HL-60 (cell line): ENCODE measurements around the gene BHLHE40.

Source experiments
- DNase-seq, 2 experiments: peaks; one replicate each; pipeline ENCODE4 v3.0.0-alpha.2; 2010 to 2020; ENCODE audit warnings: low read depth in 1 of 2, low spot score in 1 of 2
- H3K27ac ChIP-seq: fragments of 250-450 bp; sonication (Bioruptor Pico); replicated peaks from 2 replicates; pipeline ENCODE4 v1.5.1; 2020; ENCODE audit warnings: mild to moderate bottlenecking, moderate library complexity
- H3K27me3 ChIP-seq: fragments of 250-450 bp; sonication (Bioruptor Pico); 2 replicates; pipeline ENCODE4 v1.5.1; 2021; ENCODE audit warnings: mild to moderate bottlenecking, moderate library complexity; ENCODE audit not compliant: insufficient read depth, poor library complexity, severe bottlenecking
- H3K4me3 ChIP-seq: replicated peaks from 2 replicates; pipeline ENCODE4 v1.5.1; 2011; ENCODE audit warnings: mild to moderate bottlenecking, control low read depth, low read length; ENCODE audit not compliant: insufficient read depth
- CTCF ChIP-seq: IDR thresholded peaks from one replicate; pipeline ENCODE4 v1.5.1; 2011; ENCODE audit warnings: low read length, control low read depth, inconsistent platforms; ENCODE audit not compliant: insufficient read depth
- GABPA ChIP-seq: IDR thresholded peaks from 2 replicates; pipeline ENCODE4 v1.6.1; 2012; ENCODE audit warnings: low read depth
- POLR2AphosphoS5 ChIP-seq: IDR thresholded peaks from 2 replicates; pipeline ENCODE4 v1.6.1; 2012; ENCODE audit warnings: low read depth
- SPI1 ChIP-seq: IDR thresholded peaks from 2 replicates; pipeline ENCODE4 v1.6.1; 2012; ENCODE audit warnings: low read depth, mild to moderate bottlenecking, borderline replicate concordance
- TF ChIP-seq, protein P1 (sequence below): IDR thresholded peaks from 2 replicates; pipeline ENCODE4 v1.6.1; 2012; ENCODE audit warnings: low read depth; ENCODE audit not compliant: insufficient replicate concordance

Gene BHLHE40

DNA sequence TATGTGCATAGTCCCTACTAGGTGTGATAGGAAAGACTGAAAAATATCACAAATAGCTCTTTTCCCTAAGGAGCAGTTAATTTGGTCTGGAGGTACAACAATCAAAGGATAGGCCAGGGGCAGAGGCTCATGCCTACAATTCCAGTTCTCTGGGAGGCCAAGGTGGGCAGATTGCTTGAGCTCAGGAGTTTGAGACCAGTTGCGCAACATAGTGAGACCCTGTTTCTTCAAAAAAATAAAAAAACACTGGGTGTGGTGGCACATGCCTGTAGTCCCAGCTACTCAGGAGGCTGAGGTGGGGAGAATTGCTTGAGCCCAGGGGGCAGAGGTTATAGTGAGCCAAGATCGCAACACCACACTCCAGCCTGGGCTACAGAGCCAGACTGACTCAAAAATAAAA, 30.2 kb upstream of the BHLHE40 start:
- no peaks in the 10 kb centered on the region for H3K27me3 ChIP-seq
- H3K27ac ChIP-seq = no peak overlapping the region
- no peak for DNase-seq
- no peak overlapping the region for H3K4me3 ChIP-seq
- TF ChIP-seq POLR2AphosphoS5 (no peak), SPI1 (no peak), CTCF (no peak), GABPA (no peak)
- TF ChIP-seq, protein P1, sequence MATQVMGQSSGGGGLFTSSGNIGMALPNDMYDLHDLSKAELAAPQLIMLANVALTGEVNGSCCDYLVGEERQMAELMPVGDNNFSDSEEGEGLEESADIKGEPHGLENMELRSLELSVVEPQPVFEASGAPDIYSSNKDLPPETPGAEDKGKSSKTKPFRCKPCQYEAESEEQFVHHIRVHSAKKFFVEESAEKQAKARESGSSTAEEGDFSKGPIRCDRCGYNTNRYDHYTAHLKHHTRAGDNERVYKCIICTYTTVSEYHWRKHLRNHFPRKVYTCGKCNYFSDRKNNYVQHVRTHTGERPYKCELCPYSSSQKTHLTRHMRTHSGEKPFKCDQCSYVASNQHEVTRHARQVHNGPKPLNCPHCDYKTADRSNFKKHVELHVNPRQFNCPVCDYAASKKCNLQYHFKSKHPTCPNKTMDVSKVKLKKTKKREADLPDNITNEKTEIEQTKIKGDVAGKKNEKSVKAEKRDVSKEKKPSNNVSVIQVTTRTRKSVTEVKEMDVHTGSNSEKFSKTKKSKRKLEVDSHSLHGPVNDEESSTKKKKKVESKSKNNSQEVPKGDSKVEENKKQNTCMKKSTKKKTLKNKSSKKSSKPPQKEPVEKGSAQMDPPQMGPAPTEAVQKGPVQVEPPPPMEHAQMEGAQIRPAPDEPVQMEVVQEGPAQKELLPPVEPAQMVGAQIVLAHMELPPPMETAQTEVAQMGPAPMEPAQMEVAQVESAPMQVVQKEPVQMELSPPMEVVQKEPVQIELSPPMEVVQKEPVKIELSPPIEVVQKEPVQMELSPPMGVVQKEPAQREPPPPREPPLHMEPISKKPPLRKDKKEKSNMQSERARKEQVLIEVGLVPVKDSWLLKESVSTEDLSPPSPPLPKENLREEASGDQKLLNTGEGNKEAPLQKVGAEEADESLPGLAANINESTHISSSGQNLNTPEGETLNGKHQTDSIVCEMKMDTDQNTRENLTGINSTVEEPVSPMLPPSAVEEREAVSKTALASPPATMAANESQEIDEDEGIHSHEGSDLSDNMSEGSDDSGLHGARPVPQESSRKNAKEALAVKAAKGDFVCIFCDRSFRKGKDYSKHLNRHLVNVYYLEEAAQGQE = no peak

DNA sequence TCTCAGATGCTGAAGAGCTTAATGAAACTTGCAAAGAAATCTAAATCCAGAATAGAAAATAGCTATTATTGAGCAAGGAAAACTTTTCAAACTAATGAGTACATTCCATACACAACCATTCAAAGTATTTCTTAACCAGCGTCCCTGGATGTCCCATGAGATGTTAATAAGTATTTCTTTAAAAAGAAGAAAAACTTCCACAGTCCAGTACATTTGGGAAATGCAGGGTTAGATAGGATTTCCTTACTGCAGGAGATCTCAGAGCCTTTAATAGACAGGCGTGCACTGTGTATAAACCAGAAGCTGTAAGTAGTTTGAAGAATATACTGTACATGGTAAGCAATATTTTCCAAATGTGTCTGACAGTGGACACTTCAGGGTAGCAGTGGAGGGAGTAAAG, 29.6 kb upstream of the BHLHE40 start:
- no peaks in the 10 kb centered on the region for H3K27me3 ChIP-seq
- no peak overlapping the region for H3K27ac ChIP-seq
- TF ChIP-seq POLR2AphosphoS5 (no peak), SPI1 (no peak)
- DNase-seq = no peak
- no peak overlapping the region for H3K4me3 ChIP-seq

GRCh38 chr3:4950351-4950784, 28.9 kb upstream of the BHLHE40 start:
- 0 out of 2 replicates have a peak overlapping the region, but pooled peaks have one; percentile 1 for H3K27ac ChIP-seq

More at GRCh38 chr3:4950351-4950784, 28.9 kb upstream of the BHLHE40 start:
- Histone ChIP-seq H3K4me3 (no peak overlapping the region), H3K27me3 (no peaks in the 10 kb centered on the region)
- peak; percentile 28 to 82 for DNase-seq
- TF ChIP-seq CTCF = no peak
- no peak for TF ChIP-seq GABPA
- TF ChIP-seq POLR2AphosphoS5 = peak; percentile 45; the same call in 1 of the 2 replicates
- TF ChIP-seq, protein P1 = no peak
- peak; percentile 30; the same call in 1 of the 2 replicates for TF ChIP-seq SPI1
